Neural cell (in vitro differentiated cells): ENCODE data around the gene BCL2. TPM values are rescaled to one million over a fixed set of nuclear protein-coding genes. Genes with fewer than 3 reads are reported as not detected.

ENCODE experiments used
- H2AFZ ChIP-seq: fragments of 200-600, 300-800 bp; sonication (generic), shearing (Covaris generic); 2 replicates; pipeline ENCODE4 v1.6.0; 2014; ENCODE audit warnings: low read depth, mild to moderate bottlenecking, antibody characterized with exemption, low read length, moderate library complexity
- H3F3A ChIP-seq: fragments of 200-600 bp; shearing (Covaris generic); 2 replicates; pipeline ENCODE4 v1.6.1; 2016; ENCODE audit warnings: mild to moderate bottlenecking, moderate library complexity, mixed read lengths, antibody characterized with exemption, low read length; ENCODE audit not compliant: insufficient read depth, poor library complexity, severe bottlenecking
- H3K27ac ChIP-seq: fragments of 200-600, 300-800 bp; sonication (generic), shearing (Covaris generic); 2 replicates; pipeline ENCODE4 v1.5.1; 2014; ENCODE audit warnings: mild to moderate bottlenecking, low read length, moderate library complexity
- H3K27me3 ChIP-seq: fragments of 300-800, 200-600 bp; sonication (generic), shearing (Covaris generic); 2 replicates; pipeline ENCODE4 v1.6.0; 2014; ENCODE audit warnings: mild to moderate bottlenecking, low read depth, low read length, moderate library complexity; ENCODE audit not compliant: insufficient read depth
- H3K36me3 ChIP-seq: fragments of 300-800, 200-600 bp; sonication (generic), shearing (Covaris generic); 2 replicates; pipeline ENCODE4 v1.5.1; 2014; ENCODE audit warnings: mild to moderate bottlenecking, antibody characterized with exemption, low read length, moderate library complexity; ENCODE audit not compliant: insufficient read depth
- H3K4me2 ChIP-seq: fragments of 300-800, 200-600 bp; sonication (generic), shearing (Covaris generic); 2 replicates; pipeline ENCODE4 v1.6.0; 2014; ENCODE audit warnings: mild to moderate bottlenecking, low read length
- H3K4me3 ChIP-seq: fragments of 300-800, 200-600 bp; sonication (generic), shearing (Covaris generic); 2 replicates; pipeline ENCODE4 v1.5.1; 2014; ENCODE audit warnings: mild to moderate bottlenecking, low read length, moderate library complexity
- H3K79me2 ChIP-seq: fragments of 200-600 bp; shearing (Covaris generic); replicated peaks from 2 replicates; pipeline ENCODE4 v1.6.0; 2014; ENCODE audit warnings: mild to moderate bottlenecking, low read length, moderate library complexity; ENCODE audit not compliant: insufficient read depth
- H3K9ac ChIP-seq: fragments of 300-800, 200-600 bp; sonication (generic), shearing (Covaris generic); 2 replicates; pipeline ENCODE4 v1.6.1; 2016; ENCODE audit warnings: mild to moderate bottlenecking, low read length, mixed read lengths
- H3K9me2 ChIP-seq: fragments of 200-600 bp; shearing (Covaris generic); 2 replicates; pipeline ENCODE4 v1.6.1; 2016; ENCODE audit warnings: mild to moderate bottlenecking, low read length, mixed read lengths; ENCODE audit not compliant: insufficient read depth
- H3K9me3 ChIP-seq: fragments of 200-600, 300-800 bp; sonication (generic), shearing (Covaris generic); 2 replicates; pipeline ENCODE4 v1.6.1; 2016; ENCODE audit warnings: mild to moderate bottlenecking, mixed run types, low read length, moderate library complexity, mixed read lengths
- H4K20me1 ChIP-seq: fragments of 200-600 bp; shearing (Covaris generic); 2 replicates; pipeline ENCODE4 v1.6.1; 2016; ENCODE audit warnings: mild to moderate bottlenecking, mixed run types; ENCODE audit not compliant: insufficient read depth
- EP300 ChIP-seq: fragments of 450-650 bp; conservative IDR thresholded peaks from 2 replicates; pipeline ENCODE4 v1.6.1; 2014; ENCODE audit warnings: antibody characterized with exemption, mild to moderate bottlenecking, moderate library complexity; ENCODE audit not compliant: poor library complexity, severe bottlenecking
- EZH2 ChIP-seq: fragments of 200-600, 300-800 bp; shearing (Covaris generic), sonication (generic); IDR thresholded peaks from 2 replicates; pipeline ENCODE4 v1.6.1; 2014; ENCODE audit warnings: antibody characterized with exemption, low read length, borderline replicate concordance, mild to moderate bottlenecking; ENCODE audit not compliant: insufficient read depth, poor library complexity, severe bottlenecking
- MXI1 ChIP-seq: fragments of 450-650 bp; conservative IDR thresholded peaks from 2 replicates; pipeline ENCODE4 v1.6.1; 2014; ENCODE audit warnings: antibody characterized with exemption, mild to moderate bottlenecking; ENCODE audit not compliant: poor library complexity, severe bottlenecking
- POLR2AphosphoS5 ChIP-seq: IDR thresholded peaks from 2 replicates; pipeline ENCODE4 v1.6.1; 2012
- RAD21 ChIP-seq: fragments of 450-650 bp; conservative IDR thresholded peaks from 2 replicates; pipeline ENCODE4 v1.6.1; 2014; ENCODE audit warnings: antibody characterized with exemption, mild to moderate bottlenecking, moderate library complexity
- REST ChIP-seq: IDR thresholded peaks from 2 replicates; pipeline ENCODE4 v1.6.1; 2012; ENCODE audit warnings: borderline replicate concordance
- SMC3 ChIP-seq: fragments of 450-650 bp; conservative IDR thresholded peaks from 2 replicates; pipeline ENCODE4 v1.6.1; 2014; ENCODE audit warnings: antibody characterized with exemption, mild to moderate bottlenecking, moderate library complexity; ENCODE audit not compliant: poor library complexity
- TAF1 ChIP-seq: IDR thresholded peaks from 2 replicates; pipeline ENCODE4 v1.6.1; 2012; ENCODE audit warnings: low read depth
- polyA minus RNA-seq: library from RNA; depleted of rRNA, polyadenylated mRNA; stranded (reverse); fragments of >200 nt; gene quantifications from 2 replicates; pipeline ENCODE4 v1.2.3, GENCODE V29; 2014
- polyA plus RNA-seq: library from polyadenylated mRNA; depleted of rRNA; stranded (reverse); fragments of >200 nt; gene quantifications from 2 replicates; pipeline ENCODE4 v1.2.3, GENCODE V29; 2014
- TF ChIP-seq, protein P1 (sequence below): fragments of 450-650 bp; IDR thresholded peaks from 2 replicates; pipeline ENCODE4 v1.5.1; 2014; ENCODE audit warnings: antibody characterized with exemption, mild to moderate bottlenecking, moderate library complexity; ENCODE audit not compliant: poor library complexity, severe bottlenecking

Gene BCL2
- polyA plus RNA-seq (2.9 and 3.4 TPM in 2 replicates), polyA minus RNA-seq (10.5 and 11.3 TPM in 2 replicates)

- no peaks in the 10 kb centered on the region for H4K20me1 ChIP-seq
- H3K27ac ChIP-seq: peak within 1 kb of the TSS; percentile 54
- no peaks in the 10 kb centered on the region for H3K36me3 ChIP-seq
- no peaks in the 10 kb centered on the region for H3K79me2 ChIP-seq
- no peaks in the 10 kb centered on the region for H3K9me2 ChIP-seq
- peak within 1 kb of the TSS; percentile 89 for H3K4me3 ChIP-seq
- H3K27me3 ChIP-seq: peaks cover 24% of the 10 kb centered on the region
- peak within 1 kb of the TSS; percentile 80 for H3K4me2 ChIP-seq
- peak within 1 kb of the TSS; percentile 75 for H3K9ac ChIP-seq
- H3F3A ChIP-seq: no peaks in the 10 kb centered on the region
- no peaks in the 10 kb centered on the region for H3K9me3 ChIP-seq
- TF ChIP-seq SMC3 (no peak), POLR2AphosphoS5 (peak; percentile 29), EP300 (peak; percentile 8), REST (no peak), EZH2 (no peak), TAF1 (peak; percentile 43), RAD21 (no peak), MXI1 (peak; percentile 46)
- TF ChIP-seq, protein P1, sequence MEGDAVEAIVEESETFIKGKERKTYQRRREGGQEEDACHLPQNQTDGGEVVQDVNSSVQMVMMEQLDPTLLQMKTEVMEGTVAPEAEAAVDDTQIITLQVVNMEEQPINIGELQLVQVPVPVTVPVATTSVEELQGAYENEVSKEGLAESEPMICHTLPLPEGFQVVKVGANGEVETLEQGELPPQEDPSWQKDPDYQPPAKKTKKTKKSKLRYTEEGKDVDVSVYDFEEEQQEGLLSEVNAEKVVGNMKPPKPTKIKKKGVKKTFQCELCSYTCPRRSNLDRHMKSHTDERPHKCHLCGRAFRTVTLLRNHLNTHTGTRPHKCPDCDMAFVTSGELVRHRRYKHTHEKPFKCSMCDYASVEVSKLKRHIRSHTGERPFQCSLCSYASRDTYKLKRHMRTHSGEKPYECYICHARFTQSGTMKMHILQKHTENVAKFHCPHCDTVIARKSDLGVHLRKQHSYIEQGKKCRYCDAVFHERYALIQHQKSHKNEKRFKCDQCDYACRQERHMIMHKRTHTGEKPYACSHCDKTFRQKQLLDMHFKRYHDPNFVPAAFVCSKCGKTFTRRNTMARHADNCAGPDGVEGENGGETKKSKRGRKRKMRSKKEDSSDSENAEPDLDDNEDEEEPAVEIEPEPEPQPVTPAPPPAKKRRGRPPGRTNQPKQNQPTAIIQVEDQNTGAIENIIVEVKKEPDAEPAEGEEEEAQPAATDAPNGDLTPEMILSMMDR: no peak
- peak within 1 kb of the TSS; percentile 66 for H2AFZ ChIP-seq
These were observed at the start of gene BCL2 for GRCh38 chr18:63319383-63320122. BCL2 (minus strand) TSS chr18:63319769.

DNA sequence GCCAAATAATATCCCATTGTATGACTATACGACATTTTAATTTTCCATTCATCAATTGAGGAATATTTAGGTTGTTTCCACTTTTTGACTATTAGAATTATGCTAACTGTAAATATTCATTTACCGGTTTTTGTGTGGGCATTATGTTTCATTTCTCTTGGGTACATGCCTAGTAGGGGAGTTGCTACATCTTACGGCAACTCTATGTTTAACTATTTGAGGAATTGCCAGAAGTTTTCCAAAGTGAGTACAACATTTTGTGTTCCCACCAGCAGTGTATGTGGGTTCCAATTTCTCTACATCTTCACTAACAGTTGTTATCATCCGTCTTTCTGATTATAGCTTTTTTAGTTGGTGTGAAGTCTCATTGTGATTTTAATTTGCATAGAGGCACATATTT, 49.0 kb upstream of the BCL2 start:
- Histone ChIP-seq H3K27ac (no peak overlapping the region), H3F3A (no peaks in the 10 kb centered on the region), H3K9ac (no peak overlapping the region), H3K4me2 (no peak overlapping the region), H3K9me3 (no peaks in the 10 kb centered on the region), H3K36me3 (no peaks in the 10 kb centered on the region), H3K9me2 (no peaks in the 10 kb centered on the region), H2AFZ (no peak overlapping the region), H3K4me3 (peak overlapping the region; percentile 93), H4K20me1 (no peaks in the 10 kb centered on the region), H3K79me2 (peaks cover 10% of the 10 kb centered on the region), H3K27me3 (no peaks in the 10 kb centered on the region)
- TF ChIP-seq POLR2AphosphoS5 (no peak), RAD21 (no peak), EZH2 (no peak), SMC3 (no peak), MXI1 (no peak), REST (no peak), TAF1 (no peak), EP300 (no peak)
- TF ChIP-seq, protein P1: no peak
